ENCODE measurements around the gene BANK1.
"Not testable (repeated sequence)": the region's sequence is repeated elsewhere in the genome, so short reads cannot be mapped to it uniquely, and the experiment has no call there.

Gene BANK1

GRCh38 chr4:101888472-101888871 lies 97.9 kb downstream of the BANK1 start:
- DNase-seq, result no peak

DNA sequence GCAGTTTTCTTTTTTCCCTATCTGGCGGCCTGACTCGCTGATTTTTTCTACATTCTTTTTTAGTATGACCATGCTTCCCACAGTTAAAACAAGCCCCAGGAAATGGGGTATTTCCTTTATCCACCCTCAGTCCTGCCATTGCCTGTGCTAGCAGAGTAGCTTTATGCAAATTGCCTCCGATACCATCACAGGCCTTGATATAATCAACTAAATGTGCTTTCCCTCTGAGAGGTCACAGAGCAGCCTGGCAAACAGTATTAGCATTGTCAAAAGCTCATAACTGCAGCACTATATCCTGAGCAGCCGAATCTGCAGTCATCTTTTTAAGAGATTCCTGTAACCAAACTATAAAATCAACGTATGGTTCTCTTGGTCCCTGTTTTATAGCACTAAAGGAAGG lies 115.0 kb downstream of the BANK1 start:
- not testable (repeated sequence) for DNase-seq

DNA sequence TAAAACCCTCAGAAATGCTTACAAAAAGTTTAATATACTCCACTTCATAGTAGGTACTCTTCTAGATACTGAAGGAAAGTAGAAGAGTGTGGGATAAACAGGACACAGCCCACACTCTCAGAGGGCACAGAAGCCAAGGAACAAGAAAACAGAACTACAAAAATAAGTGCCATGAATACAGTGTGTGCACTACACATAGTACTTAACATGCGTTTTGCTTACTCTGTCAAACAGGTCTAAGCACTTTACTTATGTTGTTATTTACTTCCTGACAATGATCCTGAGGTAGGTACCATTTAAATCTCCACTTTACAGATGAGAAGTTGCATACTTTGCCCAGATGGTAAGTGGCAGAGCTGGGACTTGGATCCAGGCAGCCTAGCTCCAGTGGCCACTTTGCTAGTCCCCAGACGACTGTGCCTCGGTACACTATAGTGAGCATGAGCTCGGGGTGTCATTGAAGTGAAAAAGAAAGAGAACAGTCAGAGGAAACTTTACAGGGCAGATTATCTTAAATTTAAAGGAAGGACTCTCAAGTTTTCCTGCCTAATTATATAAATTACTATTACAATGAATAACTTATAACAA lies 120.3 kb downstream of the BANK1 start:
- no peak for DNase-seq

DNA sequence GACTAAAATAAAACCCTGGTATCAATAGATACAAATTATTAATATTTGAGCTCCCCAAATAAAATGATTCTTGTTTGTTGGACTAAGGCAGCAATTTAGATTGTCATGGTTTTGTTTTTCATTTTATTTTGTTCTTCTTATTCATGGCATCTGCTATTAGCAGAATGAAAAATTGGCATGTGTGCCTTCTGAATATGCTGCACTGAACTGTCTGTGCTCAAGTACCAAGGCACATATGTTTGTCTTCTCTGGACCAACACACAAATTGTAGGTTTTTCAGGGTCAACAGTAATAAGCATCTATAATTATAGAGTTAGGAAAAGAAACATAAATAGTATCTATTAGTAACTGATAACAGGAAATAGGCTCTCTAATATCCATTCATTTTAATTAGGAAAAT lies 121.1 kb downstream of the BANK1 start:
- DNase-seq, result no peak

- DNase-seq, result no peak
Measured at GRCh38 chr4:101914761-101915160, 124.2 kb downstream of the BANK1 start.

DNA sequence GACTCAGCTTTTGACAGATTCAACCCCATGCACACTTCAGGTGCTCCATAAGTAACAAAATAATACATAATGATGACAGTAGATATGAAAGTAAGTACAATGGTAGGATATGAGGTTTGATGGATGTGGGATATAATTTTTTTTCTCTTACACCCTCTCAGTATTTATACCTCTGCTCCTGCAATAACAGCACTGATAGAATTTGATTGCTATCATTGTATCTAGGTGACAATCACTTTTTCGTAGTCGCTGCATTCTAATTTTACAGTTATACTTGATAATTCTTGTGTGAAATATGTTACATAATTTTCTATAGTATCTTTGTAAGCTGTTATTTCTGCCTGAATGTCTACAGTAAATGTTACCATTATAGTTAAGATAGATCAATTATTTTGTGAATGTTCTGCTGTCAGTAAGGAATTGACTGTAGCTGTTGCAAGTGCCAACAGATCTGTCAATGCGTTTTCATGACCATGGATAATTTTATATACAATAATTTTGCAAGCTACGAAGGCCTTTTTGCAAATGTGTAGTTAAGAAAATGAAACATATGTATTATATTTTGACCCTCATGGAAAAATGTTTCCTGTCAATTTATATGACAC lies 128.9 kb downstream of the BANK1 start:
- DNase-seq, result no peak

DNA sequence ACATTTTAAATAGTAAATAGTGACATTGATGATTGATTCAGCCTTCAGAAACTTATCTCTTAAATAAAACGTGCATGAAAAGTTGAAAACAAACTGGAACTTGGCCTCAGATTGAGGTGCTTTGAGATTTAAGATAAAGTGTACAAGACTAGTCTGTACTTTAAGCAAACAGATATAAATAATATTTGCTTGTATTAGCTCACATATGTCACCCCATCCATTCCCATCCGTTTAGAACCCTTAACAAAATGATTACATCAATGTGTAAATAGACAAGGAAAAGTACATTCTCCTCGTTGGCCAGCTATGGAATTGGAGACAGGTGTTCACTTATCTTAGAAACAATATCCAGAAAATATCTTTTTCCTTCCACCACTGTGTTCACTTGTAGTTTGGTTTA lies 130.8 kb downstream of the BANK1 start:
- DNase-seq, result no peak

DNA sequence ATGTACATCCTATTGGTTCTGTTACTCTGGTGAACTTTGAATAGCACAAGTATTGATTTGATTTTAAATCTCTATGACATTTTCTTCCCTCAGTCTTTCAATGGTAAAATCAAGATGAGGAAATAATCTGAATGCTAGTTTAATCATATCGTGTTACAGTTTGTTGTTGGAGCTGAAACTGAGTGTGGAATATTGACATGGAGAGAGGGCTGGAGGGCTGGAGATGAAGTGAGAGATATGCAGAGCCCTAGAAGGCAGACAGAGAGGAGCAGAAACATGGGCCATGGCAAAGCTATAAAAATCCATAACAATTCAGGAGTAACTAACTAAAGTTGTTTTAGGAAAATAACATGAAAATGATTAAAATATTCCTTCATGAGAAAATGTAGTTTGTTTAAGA lies 141.1 kb downstream of the BANK1 start:
- DNase-seq, result no peak

- DNase-seq, result no peak
Measured at GRCh38 chr4:101933855-101934254, 143.3 kb downstream of the BANK1 start.

DNA sequence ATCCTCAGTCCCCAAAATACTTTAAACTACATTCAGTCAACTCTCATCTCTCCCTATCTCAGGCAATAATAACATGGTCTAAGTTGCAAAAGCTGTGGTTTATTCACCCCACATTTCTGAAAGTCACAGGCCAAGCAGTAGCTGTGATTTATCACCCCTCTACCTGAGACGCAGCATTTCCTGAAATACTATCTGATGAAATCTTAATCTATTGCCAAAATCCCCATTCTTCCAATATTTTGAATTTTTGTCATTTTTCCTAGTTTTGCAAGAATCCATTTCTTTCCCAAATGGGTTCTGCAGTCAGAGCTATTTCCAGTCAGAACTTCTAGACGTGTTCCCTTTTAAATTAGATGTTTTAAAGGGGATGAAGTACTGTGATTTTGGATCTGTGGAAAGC lies 148.3 kb downstream of the BANK1 start:
- DNase-seq, result no peak

- DNase-seq, result no peak
Measured at GRCh38 chr4:101941816-101942358, 151.4 kb downstream of the BANK1 start.

- DNase-seq, result no peak
Measured at GRCh38 chr4:101942891-101943290, 152.4 kb downstream of the BANK1 start.

GRCh38 chr4:101944649-101945048 lies 154.1 kb downstream of the BANK1 start:
- no peak for DNase-seq

GRCh38 chr4:101948055-101948454 lies 157.5 kb downstream of the BANK1 start:
- no peak for DNase-seq

DNA sequence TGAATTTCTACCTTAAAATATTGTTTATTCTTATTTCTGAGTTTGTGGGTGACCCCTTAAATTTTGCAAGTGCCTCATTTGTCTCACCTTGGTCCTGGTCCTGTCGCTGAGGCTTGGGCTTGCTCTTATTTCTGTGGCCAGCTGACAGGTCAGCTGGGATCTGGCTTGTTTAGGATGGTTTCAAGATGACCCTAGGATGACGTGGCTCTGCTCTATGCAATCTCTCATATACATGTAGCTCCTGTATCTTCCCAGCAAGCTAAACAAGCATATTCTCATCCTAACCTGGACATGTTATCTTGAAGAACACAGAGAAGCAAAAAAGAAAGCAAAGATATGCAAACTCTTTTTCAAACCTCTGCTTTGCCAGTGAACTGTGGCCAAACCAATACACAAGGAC lies 158.4 kb downstream of the BANK1 start:
- DNase-seq, result no peak

DNA sequence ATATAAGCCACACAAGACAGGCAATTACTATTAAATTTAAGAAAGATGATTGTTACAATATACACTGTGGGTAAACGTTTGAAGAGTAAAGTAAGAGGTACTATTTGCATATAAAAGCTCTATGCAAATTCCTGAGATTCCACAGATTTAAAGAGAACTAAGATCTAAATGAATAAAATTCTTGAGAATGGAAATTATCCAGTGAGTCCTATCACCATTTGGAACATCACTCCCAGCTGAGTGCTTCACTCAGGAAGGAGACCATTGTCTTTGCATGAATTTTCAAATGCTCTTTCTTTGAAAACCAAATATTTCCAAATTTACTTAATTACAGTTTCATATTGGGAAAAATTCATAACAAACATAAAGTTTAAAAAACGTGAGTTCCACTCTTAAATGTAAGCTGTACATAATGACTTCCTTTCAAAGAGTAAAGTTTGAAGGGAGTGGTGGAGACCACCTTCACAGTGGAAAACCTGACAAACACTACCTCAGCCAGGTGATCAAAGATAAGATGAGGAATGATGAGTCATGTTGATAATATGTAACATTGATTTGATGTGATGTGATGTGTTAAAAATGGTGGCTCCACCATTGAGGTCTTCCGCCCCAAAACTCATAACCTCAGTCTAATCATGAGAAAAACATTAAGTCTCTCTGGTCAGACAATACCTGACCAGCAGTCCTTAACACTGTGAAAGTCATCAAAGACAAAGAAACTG lies 159.9 kb downstream of the BANK1 start:
- DNase-seq, result no peak

DNA sequence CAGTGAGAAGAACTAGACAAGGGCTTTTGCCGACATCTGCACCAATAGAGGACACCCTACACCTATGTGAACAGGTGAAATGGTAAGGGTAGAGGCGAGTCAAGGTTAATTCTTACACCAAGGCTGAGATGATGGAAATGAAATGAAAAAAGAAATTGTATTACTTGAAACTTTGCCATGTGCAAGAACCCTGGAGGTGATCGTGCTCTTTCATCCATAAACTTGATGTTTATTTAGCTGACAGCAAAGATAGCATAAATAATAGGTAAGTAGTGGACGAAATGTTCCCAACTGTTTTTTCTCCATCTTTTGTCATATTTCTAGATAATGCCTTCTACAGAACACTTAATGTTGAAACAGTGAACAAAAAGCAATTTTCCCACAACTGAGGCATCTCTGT lies 162.5 kb downstream of the BANK1 start:
- DNase-seq, result no peak

DNA sequence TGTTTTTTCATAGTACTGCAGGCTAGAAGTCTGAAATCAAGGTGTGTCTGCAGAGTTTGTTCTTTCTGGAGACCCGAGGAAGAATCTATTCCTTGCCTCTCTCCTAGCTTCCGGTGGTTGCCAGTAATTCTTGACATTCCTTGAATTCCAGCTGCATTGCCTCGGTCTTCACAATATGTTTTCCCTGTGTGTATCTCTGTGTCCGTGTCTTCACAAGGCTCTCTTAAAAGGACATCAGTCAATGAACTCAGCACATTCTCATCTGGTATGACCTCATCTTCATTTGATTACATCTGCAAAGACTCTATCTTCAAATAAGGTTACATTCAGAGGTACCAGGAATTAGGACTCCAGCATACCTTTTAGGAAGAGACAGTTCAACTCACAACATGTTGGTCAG lies 163.4 kb downstream of the BANK1 start:
- no peak for DNase-seq

DNA sequence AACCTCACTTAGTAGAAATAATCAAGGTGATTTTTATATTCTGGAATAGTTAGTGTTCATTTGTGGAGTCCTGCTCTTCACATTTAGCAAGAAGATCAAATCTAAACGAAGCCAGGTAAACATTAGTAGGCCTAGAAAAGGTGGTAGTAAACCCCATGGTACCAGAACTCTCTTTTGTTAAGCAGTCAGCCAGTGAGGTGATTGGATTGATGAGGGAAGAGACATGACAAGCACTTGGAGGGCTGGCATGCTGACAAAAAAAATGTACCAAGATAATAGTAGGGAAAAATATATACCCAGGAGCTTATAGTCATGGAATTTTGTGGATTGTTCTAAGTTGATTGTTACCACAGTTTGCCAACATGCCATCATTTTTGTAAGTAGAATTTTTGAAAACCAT lies 163.8 kb downstream of the BANK1 start:
- no peak for DNase-seq

DNA sequence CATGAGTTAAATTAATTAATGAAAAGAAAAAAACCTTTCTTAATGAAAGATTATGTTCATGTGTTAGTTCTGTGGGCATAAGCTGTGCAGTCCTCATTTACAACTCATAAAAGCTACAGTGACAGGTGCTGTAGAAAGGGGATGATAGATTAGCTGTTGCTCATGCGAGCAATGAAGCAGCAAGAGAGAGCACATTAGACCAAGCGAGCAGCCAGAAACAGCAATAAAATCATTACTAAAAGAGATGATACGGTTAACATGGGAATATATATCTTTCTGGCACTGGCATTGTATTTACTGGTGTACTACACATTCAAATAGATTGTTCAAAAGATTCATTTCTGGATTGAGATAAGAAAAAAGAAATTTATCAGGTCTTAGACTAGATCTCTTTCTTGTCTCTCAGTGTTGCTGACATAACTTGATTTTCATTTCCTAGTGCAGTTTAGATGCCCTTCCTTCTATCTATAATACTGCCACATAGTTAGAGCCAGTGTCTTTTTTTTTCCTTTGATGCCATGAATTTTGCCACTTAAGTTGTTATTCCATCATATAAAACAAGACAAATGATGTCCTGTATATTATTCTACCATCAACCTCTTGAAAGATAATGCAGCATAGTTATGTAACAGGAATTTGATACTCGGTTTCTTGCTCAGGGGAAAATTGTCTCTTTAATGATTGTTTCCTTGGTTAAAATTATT lies 164.6 kb downstream of the BANK1 start:
- peak; percentile 1 to 44 for DNase-seq

- no peak for DNase-seq
Measured at GRCh38 chr4:101956068-101956825, 165.7 kb downstream of the BANK1 start.

- DNase-seq, result peak; percentile 50 to 80
Measured at GRCh38 chr4:101958547-101958946, 168.0 kb downstream of the BANK1 start.

DNA sequence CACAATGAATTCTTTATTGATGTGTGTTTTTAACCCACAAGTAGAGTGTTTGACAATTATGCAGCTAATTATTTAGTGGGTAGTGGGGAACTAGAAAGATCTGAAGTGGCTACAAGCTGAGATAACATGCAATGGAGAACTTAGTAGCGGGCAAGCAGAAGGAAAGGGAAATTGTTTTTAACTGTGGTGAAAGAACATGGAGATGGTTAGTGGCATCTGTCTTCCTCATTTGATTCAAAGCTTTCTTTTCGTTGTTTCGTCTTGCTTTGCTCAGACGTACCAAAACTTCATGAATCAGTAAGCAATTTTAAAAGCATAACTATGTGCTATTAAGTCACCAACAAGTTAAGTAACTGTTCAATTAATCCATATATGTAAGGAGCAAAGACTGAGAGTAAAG lies 169.9 kb downstream of the BANK1 start:
- DNase-seq, result no peak
